OCI-LY3 (cell line): ENCODE measurements around the gene ARHGAP6.

Source experiments
- H2AFZ ChIP-seq: fragments of 200-600, 300-600 bp; shearing (Covaris generic); 2 replicates; pipeline ENCODE4 v1.6.0; 2014; ENCODE audit warnings: antibody characterized with exemption, low read depth, low read length
- H3K27ac ChIP-seq: fragments of 200-600, 300-600 bp; sonication (generic); 2 replicates; pipeline ENCODE4 v1.5.1; 2014; ENCODE audit warnings: mild to moderate bottlenecking, low read length, moderate library complexity, mixed read lengths
- H3K27me3 ChIP-seq: fragments of 200-600, 300-600 bp; sonication (generic); 2 replicates; pipeline ENCODE4 v1.6.1; 2014; ENCODE audit warnings: low read depth, low read length, mixed read lengths
- H3K36me3 ChIP-seq: fragments of 200-600, 300-600 bp; sonication (generic); replicated peaks from 2 replicates; pipeline ENCODE3; 2014; ENCODE audit warnings: low read depth, low read length, mixed read lengths
- H3K4me1 ChIP-seq: fragments of 300-600, 200-600 bp; sonication (generic); 2 replicates; pipeline ENCODE4 v1.6.1; 2014; ENCODE audit warnings: low read length, mixed read lengths
- H3K4me2 ChIP-seq: fragments of 200-600, 300-600 bp; sonication (generic); 2 replicates; pipeline ENCODE4 v1.6.1; 2014; ENCODE audit warnings: low read length, mixed read lengths
- H3K4me3 ChIP-seq: fragments of 300-600, 200-600 bp; sonication (generic); 2 replicates; pipeline ENCODE4 v1.5.1; 2014; ENCODE audit warnings: antibody characterized with exemption, mild to moderate bottlenecking, low read length, moderate library complexity
- H3K79me2 ChIP-seq: fragments of 300-600, 200-600 bp; shearing (Covaris generic); 2 replicates; pipeline ENCODE4 v1.6.1; 2014; ENCODE audit warnings: mild to moderate bottlenecking, low read length, mixed read lengths
- H3K9ac ChIP-seq: fragments of 300-600, 200-600 bp; shearing (Covaris generic); 2 replicates; pipeline ENCODE4 v1.6.0; 2014; ENCODE audit warnings: mild to moderate bottlenecking, low read length, moderate library complexity
- H3K9me3 ChIP-seq: fragments of 200-600, 300-600 bp; shearing (Covaris generic); 2 replicates; pipeline ENCODE4 v1.6.1; 2014; ENCODE audit warnings: low read length, mixed read lengths; ENCODE audit not compliant: insufficient read depth
- H4K20me1 ChIP-seq: fragments of 200-600, 300-600 bp; sonication (generic); 2 replicates; pipeline ENCODE4 v1.6.1; 2016; ENCODE audit warnings: low read length, mixed read lengths; ENCODE audit not compliant: insufficient read depth
- EZH2phosphoT487 ChIP-seq: fragments of 200-600 bp; shearing (Covaris generic); IDR thresholded peaks from 2 replicates; pipeline ENCODE4 v1.6.1; 2018; ENCODE audit warnings: antibody characterized with exemption, mixed run types, low read depth
- TF ChIP-seq, protein P1 (sequence below): fragments of 200-600, 300-600 bp; sonication (generic); IDR thresholded peaks from 2 replicates; pipeline ENCODE4 v1.5.1; 2014; ENCODE audit warnings: antibody characterized with exemption, low read length, low read depth

Gene ARHGAP6

DNA sequence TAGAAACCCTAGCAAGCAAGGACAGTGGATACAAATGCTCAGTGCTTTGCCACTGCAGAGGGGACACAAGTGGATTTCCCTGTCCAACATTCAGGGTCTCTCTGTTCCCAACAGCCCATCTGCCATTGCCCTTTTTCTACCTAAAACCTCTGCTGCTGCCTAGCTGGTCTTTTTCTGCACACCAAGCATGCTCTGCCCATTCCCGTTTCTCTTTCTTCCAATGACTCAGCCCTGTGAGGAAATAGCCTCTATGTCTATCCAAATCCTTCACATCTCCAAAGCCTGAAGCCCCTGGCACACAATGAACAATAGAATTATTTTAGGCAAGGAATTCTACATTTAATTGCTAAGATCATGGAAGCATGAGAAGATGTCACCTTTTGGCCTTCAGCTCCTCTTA, 378.2 kb downstream of the ARHGAP6 start:
- no peak overlapping the region for H3K4me3 ChIP-seq
- H3K36me3 ChIP-seq = no peaks in the 10 kb centered on the region
- no peaks in the 10 kb centered on the region for H3K4me1 ChIP-seq
- no peak overlapping the region for H2AFZ ChIP-seq
- TF ChIP-seq, protein P1, sequence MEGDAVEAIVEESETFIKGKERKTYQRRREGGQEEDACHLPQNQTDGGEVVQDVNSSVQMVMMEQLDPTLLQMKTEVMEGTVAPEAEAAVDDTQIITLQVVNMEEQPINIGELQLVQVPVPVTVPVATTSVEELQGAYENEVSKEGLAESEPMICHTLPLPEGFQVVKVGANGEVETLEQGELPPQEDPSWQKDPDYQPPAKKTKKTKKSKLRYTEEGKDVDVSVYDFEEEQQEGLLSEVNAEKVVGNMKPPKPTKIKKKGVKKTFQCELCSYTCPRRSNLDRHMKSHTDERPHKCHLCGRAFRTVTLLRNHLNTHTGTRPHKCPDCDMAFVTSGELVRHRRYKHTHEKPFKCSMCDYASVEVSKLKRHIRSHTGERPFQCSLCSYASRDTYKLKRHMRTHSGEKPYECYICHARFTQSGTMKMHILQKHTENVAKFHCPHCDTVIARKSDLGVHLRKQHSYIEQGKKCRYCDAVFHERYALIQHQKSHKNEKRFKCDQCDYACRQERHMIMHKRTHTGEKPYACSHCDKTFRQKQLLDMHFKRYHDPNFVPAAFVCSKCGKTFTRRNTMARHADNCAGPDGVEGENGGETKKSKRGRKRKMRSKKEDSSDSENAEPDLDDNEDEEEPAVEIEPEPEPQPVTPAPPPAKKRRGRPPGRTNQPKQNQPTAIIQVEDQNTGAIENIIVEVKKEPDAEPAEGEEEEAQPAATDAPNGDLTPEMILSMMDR = no peak
- TF ChIP-seq EZH2phosphoT487 = no peak
- no peaks in the 10 kb centered on the region for H4K20me1 ChIP-seq
- H3K79me2 ChIP-seq = no peaks in the 10 kb centered on the region
- H3K9me3 ChIP-seq = no peaks in the 10 kb centered on the region
- no peak overlapping the region for H3K4me2 ChIP-seq
- H3K27ac ChIP-seq = no peak overlapping the region
- H3K9ac ChIP-seq = no peak overlapping the region
- no peaks in the 10 kb centered on the region for H3K27me3 ChIP-seq

DNA sequence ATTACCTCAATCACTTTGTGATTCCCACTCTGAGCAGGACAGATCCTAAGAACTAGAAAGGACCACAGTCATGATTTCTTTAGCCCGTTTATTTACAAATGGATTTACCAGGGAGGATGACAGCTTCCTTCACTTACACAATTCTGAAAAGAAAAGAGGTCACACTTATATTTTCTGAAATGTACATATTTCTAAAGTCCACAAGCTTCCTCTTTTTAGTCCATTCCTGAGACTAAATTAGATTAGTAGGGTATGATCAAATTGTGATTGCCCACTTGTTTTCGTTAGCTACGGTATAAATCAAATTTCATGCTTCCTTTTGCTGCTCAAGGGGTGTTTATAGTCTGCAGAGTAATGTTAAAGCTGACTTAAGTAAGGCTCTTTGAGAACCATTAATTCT, 380.1 kb downstream of the ARHGAP6 start:
- H2AFZ ChIP-seq = no peak overlapping the region

DNA sequence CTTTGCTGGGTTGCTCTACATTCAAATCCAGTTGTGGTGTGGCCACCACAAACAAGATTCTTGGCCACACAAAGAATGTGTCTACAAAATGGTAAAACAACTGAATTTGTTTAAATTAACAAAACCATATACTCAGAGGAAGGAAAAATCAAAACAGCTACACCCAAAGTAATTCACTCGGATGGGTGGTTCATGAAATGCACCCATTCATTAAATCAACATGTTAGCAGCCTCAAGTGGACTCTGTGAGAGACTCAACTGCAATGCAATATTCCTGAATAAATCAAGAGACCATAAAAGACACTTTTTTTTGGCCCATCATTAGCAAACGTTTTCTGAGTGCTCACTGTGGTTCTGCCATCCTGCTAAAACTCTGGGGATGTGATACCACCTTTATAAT, 383.7 kb downstream of the ARHGAP6 start:
- Histone ChIP-seq H3K27me3 (no peaks in the 10 kb centered on the region), H3K4me1 (no peaks in the 10 kb centered on the region), H2AFZ (no peak overlapping the region), H3K27ac (no peak overlapping the region), H3K4me3 (no peak overlapping the region), H3K4me2 (no peak overlapping the region), H3K9ac (no peak overlapping the region), H3K9me3 (no peaks in the 10 kb centered on the region), H4K20me1 (no peaks in the 10 kb centered on the region), H3K36me3 (no peaks in the 10 kb centered on the region), H3K79me2 (no peaks in the 10 kb centered on the region)
- TF ChIP-seq, protein P1 = no peak
- TF ChIP-seq EZH2phosphoT487 = no peak

More for the DNA sequence above, 380.1 kb downstream of the ARHGAP6 start:
- Histone ChIP-seq H3K79me2 (no peaks in the 10 kb centered on the region), H3K27ac (no peak overlapping the region), H3K9ac (no peak overlapping the region), H3K4me2 (no peak overlapping the region), H3K9me3 (no peaks in the 10 kb centered on the region), H3K27me3 (no peaks in the 10 kb centered on the region), H4K20me1 (no peaks in the 10 kb centered on the region), H3K36me3 (no peaks in the 10 kb centered on the region), H3K4me1 (no peaks in the 10 kb centered on the region), H3K4me3 (no peak overlapping the region)
- TF ChIP-seq EZH2phosphoT487 = no peak
- TF ChIP-seq, protein P1 = no peak

DNA sequence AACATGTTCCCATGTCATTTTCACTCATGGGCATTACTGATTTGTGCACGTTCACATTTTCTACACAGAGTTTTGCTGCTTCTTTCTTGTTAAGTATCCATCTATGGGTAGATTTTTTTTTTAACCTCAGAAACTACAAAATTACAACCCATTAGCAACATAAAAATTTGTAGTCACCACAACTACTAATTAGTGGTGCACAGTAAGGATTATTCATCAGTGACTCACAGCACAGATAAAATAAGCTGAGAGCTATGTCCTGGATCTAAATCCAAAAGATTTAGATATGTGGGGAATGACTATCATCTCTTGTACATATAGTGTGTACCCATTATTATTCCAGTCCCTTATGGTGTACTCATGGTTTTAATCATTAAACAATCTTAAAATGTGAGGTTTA, 392.2 kb downstream of the ARHGAP6 start:
- H3K4me3 ChIP-seq = no peak overlapping the region
- TF ChIP-seq, protein P1 = no peak
- TF ChIP-seq EZH2phosphoT487 = no peak
- H3K27ac ChIP-seq = no peak overlapping the region
- H3K79me2 ChIP-seq = no peaks in the 10 kb centered on the region
- no peak overlapping the region for H3K9ac ChIP-seq
- H2AFZ ChIP-seq = no peak overlapping the region
- H3K27me3 ChIP-seq = no peaks in the 10 kb centered on the region
- no peaks in the 10 kb centered on the region for H3K4me1 ChIP-seq
- no peak overlapping the region for H3K4me2 ChIP-seq
- H3K9me3 ChIP-seq = no peaks in the 10 kb centered on the region
- no peaks in the 10 kb centered on the region for H4K20me1 ChIP-seq
- H3K36me3 ChIP-seq = no peaks in the 10 kb centered on the region
